Measurements from ENCODE around the gene LIMS1. TPM values are rescaled to one million over a fixed set of nuclear protein-coding genes. Genes with fewer than 3 reads are reported as not detected.
A peak's percentile ranks its signal among the peaks of the same experiment; 100 is the strongest.

Gene LIMS1
- total RNA-seq, 4 donors from 2014 or later = 69.4 to 175 (median 155) TPM

DNA sequence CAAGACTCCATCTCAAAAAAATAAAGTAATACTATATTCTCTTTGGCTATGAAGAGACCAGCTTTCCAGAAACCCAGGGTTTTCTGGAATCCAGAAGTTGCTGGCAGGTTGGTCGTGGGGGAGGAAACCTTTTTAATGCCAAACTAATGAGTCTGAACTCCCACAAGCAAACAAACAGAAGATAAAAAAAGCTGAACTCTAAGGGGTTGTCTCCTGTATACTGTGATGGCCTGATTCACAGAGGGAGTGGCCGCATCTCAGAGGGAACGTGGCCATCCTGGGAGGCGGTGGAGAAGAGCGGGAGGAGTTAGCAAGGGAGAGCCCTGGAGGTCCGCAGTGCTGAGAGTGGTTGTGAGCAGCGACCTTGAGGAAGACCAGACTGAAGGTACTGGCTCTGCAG lies 36.1 kb downstream of the LIMS1 start:
- TF ChIP-seq, protein P1, sequence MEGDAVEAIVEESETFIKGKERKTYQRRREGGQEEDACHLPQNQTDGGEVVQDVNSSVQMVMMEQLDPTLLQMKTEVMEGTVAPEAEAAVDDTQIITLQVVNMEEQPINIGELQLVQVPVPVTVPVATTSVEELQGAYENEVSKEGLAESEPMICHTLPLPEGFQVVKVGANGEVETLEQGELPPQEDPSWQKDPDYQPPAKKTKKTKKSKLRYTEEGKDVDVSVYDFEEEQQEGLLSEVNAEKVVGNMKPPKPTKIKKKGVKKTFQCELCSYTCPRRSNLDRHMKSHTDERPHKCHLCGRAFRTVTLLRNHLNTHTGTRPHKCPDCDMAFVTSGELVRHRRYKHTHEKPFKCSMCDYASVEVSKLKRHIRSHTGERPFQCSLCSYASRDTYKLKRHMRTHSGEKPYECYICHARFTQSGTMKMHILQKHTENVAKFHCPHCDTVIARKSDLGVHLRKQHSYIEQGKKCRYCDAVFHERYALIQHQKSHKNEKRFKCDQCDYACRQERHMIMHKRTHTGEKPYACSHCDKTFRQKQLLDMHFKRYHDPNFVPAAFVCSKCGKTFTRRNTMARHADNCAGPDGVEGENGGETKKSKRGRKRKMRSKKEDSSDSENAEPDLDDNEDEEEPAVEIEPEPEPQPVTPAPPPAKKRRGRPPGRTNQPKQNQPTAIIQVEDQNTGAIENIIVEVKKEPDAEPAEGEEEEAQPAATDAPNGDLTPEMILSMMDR (IDR thresholded peaks at IDR 0.05) = no peak
- peak; percentile 84 for ATAC-seq (ENCODE audit: low FRiP score)
- DNase-seq (ENCODE audit: low spot score) = no peak

DNA sequence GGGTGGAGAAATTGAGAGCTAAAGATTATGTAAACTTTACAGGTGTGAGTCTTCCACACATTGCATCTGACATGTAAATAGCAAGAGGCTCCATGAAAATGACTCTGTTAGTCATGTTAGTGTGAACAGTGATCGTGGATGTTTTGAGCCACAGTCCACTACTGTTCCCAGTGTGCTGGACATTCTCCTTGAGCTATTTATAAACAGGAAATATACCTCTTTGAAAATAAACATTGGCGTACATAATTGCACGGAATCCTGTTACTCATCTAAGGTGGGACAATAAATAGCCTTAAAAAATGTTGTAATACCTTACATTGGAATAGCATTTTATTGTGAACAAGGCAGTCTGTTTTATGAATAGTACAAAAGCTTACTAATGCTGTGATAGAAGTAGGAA lies 37.0 kb downstream of the LIMS1 start:
- TF ChIP-seq, protein P1 (IDR thresholded peaks at IDR 0.05) = no peak
- DNase-seq (ENCODE audit: low spot score) = no peak
- ATAC-seq (ENCODE audit: low FRiP score) = no peak

DNA sequence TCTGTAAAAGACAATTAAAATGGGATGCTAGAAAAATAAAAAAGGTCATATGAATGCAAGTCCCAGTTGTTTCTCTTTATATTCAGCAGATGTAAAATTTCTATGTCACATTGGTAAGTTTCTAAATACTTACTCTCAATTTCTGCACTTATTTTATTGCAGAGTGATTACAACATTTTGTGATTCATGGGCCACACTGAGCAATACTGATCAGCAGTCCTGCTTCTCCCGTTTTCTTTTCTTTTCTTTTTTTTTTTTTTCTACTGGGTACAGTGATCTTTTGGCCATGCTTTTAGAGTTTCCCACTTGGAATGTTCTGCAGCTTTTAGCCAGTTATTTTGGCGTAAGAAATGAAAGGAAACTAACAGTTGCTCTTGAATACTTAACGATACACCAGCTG lies 38.8 kb downstream of the LIMS1 start:
- no peak for DNase-seq (ENCODE audit: low spot score)
- no peak for ATAC-seq (ENCODE audit: low FRiP score)
- TF ChIP-seq, protein P1 (IDR thresholded peaks at IDR 0.05) = no peak

DNA sequence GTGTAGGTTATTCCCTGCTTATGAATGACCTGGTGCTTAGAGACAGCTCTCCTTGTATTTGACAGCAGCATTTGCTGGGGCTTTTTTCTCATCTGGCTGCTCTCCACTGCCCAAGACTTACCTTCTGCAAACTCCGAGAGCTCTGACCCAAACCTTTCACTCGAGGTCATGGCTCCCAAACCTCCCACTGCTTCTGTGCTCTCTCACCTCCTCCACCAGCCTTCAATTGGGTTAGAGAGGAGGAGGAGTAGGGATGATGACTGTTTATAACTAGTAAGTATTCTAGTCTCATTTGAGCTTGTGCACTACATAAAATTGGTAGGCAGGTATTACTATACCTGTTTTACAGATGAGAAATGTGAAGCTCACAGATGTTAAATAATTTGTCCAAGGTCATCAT lies 40.1 kb downstream of the LIMS1 start:
- no peak for DNase-seq (ENCODE audit: low spot score)
- TF ChIP-seq, protein P1 (IDR thresholded peaks at IDR 0.05) = no peak
- ATAC-seq (ENCODE audit: low FRiP score) = no peak

DNA sequence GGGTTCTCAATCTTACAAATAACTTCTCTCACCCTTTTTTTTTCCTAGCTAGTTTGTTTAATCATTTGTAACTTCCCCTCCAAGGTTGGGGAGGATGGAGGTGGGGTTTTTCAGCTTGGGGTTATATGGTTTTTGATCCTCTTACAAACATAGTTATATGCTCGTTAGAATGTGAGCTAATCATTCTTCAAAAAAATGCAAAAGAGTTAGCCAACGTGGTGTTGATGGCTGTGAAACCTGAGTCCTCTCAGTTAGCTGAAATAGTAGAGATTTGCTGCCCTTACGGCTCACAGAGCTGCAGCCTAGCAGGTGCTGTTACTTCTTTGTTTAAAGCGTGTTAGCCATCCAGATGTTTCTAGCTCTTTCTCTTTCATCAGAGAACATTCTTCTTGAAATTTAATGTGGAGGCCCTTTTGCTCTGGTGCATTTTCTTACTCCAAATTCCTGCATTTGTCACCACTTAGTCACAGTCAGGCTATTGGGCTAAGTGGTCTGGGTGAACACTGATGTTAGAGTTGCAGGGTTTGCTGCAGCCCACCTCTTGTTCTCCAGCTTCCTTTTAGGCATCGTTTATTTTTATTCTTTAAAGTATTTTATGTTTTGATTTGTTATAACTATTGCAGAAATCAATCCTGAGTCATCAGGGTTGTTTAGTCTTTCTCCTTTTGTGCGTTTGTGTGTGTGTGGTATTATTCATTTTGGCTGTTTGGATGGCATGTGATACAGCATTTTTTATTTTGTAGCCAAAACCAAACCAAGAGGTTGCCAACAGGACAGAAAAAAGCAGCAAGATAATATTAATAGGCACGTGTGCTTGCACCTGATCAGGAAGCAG lies 41.1 kb downstream of the LIMS1 start:
- DNase-seq (ENCODE audit: low spot score) = no peak
- ATAC-seq (ENCODE audit: low FRiP score) = peak; percentile 45
- TF ChIP-seq, protein P1 (IDR thresholded peaks at IDR 0.05) = no peak

DNA sequence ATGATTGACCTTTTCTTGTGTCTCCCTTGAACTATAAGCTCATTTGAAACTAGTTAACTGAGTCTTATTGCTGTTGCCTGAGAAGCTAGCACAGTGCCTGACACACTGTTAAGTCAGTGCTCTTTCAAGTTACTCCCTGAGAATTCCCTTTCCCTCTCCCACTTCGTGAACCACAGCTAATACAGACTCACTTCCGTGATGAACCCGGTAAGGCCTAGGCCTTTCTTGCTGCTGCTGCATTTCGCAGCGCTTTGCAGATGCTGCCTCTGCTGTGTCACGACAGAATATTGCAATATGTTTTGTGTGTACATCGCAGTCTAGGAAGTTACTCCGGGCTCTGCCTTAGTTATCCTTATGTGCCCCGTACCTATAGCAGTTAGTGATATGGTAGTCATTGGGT lies 42.8 kb downstream of the LIMS1 start:
- no peak for ATAC-seq (ENCODE audit: low FRiP score)
- TF ChIP-seq, protein P1 (IDR thresholded peaks at IDR 0.05) = no peak
- DNase-seq (ENCODE audit: low spot score) = no peak

DNA sequence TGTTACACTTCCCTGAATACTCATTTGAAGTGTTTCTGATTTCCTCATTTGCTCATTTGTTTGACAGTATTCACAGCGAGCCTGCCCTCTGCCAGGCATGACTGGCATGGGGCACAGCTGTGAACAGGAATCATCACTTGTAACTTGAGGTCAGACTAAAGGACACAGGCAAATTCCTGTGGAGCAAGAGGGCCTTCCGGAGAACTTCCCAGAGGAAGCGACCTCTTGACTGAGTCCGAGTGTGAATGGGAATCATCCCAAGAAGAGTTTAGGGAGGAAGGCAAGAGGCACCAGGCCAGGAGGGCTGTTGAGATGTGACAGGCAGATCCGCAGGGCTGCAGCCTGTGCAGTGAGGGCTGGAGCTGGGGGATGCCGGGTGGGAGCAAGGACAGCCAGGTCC lies 45.4 kb downstream of the LIMS1 start:
- DNase-seq (ENCODE audit: low spot score) (no peak), ATAC-seq (ENCODE audit: low FRiP score) (no peak)
- TF ChIP-seq, protein P1 (IDR thresholded peaks at IDR 0.05) = no peak

Data from omental fat pad (tissue), 4 donors.